Neural cell (in vitro differentiated cells): ENCODE data around the gene TP53AIP1. TPM values are rescaled to one million over a fixed set of nuclear protein-coding genes. Genes with fewer than 3 reads are reported as not detected.
"Not testable (repeated sequence)": the region's sequence is repeated elsewhere in the genome, so short reads cannot be mapped to it uniquely, and the experiment has no call there.

ENCODE experiments used
- H2AFZ ChIP-seq: fragments of 200-600, 300-800 bp; sonication (generic), shearing (Covaris generic); 2 replicates; pipeline ENCODE4 v1.6.0; 2014; ENCODE audit warnings: low read depth, mild to moderate bottlenecking, antibody characterized with exemption, low read length, moderate library complexity
- H3F3A ChIP-seq: fragments of 200-600 bp; shearing (Covaris generic); 2 replicates; pipeline ENCODE4 v1.6.1; 2016; ENCODE audit warnings: mild to moderate bottlenecking, moderate library complexity, mixed read lengths, antibody characterized with exemption, low read length; ENCODE audit not compliant: insufficient read depth, poor library complexity, severe bottlenecking
- H3K27ac ChIP-seq: fragments of 200-600, 300-800 bp; sonication (generic), shearing (Covaris generic); 2 replicates; pipeline ENCODE4 v1.5.1; 2014; ENCODE audit warnings: mild to moderate bottlenecking, low read length, moderate library complexity
- H3K27me3 ChIP-seq: fragments of 300-800, 200-600 bp; sonication (generic), shearing (Covaris generic); 2 replicates; pipeline ENCODE4 v1.6.0; 2014; ENCODE audit warnings: mild to moderate bottlenecking, low read depth, low read length, moderate library complexity; ENCODE audit not compliant: insufficient read depth
- H3K36me3 ChIP-seq: fragments of 300-800, 200-600 bp; sonication (generic), shearing (Covaris generic); 2 replicates; pipeline ENCODE4 v1.5.1; 2014; ENCODE audit warnings: mild to moderate bottlenecking, antibody characterized with exemption, low read length, moderate library complexity; ENCODE audit not compliant: insufficient read depth
- H3K4me2 ChIP-seq: fragments of 300-800, 200-600 bp; sonication (generic), shearing (Covaris generic); 2 replicates; pipeline ENCODE4 v1.6.0; 2014; ENCODE audit warnings: mild to moderate bottlenecking, low read length
- H3K4me3 ChIP-seq: fragments of 300-800, 200-600 bp; sonication (generic), shearing (Covaris generic); 2 replicates; pipeline ENCODE4 v1.5.1; 2014; ENCODE audit warnings: mild to moderate bottlenecking, low read length, moderate library complexity
- H3K79me2 ChIP-seq: fragments of 200-600 bp; shearing (Covaris generic); replicated peaks from 2 replicates; pipeline ENCODE4 v1.6.0; 2014; ENCODE audit warnings: mild to moderate bottlenecking, low read length, moderate library complexity; ENCODE audit not compliant: insufficient read depth
- H3K9ac ChIP-seq: fragments of 300-800, 200-600 bp; sonication (generic), shearing (Covaris generic); 2 replicates; pipeline ENCODE4 v1.6.1; 2016; ENCODE audit warnings: mild to moderate bottlenecking, low read length, mixed read lengths
- H3K9me2 ChIP-seq: fragments of 200-600 bp; shearing (Covaris generic); 2 replicates; pipeline ENCODE4 v1.6.1; 2016; ENCODE audit warnings: mild to moderate bottlenecking, low read length, mixed read lengths; ENCODE audit not compliant: insufficient read depth
- H3K9me3 ChIP-seq: fragments of 200-600, 300-800 bp; sonication (generic), shearing (Covaris generic); 2 replicates; pipeline ENCODE4 v1.6.1; 2016; ENCODE audit warnings: mild to moderate bottlenecking, mixed run types, low read length, moderate library complexity, mixed read lengths
- H4K20me1 ChIP-seq: fragments of 200-600 bp; shearing (Covaris generic); 2 replicates; pipeline ENCODE4 v1.6.1; 2016; ENCODE audit warnings: mild to moderate bottlenecking, mixed run types; ENCODE audit not compliant: insufficient read depth
- EP300 ChIP-seq: fragments of 450-650 bp; conservative IDR thresholded peaks from 2 replicates; pipeline ENCODE4 v1.6.1; 2014; ENCODE audit warnings: antibody characterized with exemption, mild to moderate bottlenecking, moderate library complexity; ENCODE audit not compliant: poor library complexity, severe bottlenecking
- EZH2 ChIP-seq: fragments of 200-600, 300-800 bp; shearing (Covaris generic), sonication (generic); IDR thresholded peaks from 2 replicates; pipeline ENCODE4 v1.6.1; 2014; ENCODE audit warnings: antibody characterized with exemption, low read length, borderline replicate concordance, mild to moderate bottlenecking; ENCODE audit not compliant: insufficient read depth, poor library complexity, severe bottlenecking
- MXI1 ChIP-seq: fragments of 450-650 bp; conservative IDR thresholded peaks from 2 replicates; pipeline ENCODE4 v1.6.1; 2014; ENCODE audit warnings: antibody characterized with exemption, mild to moderate bottlenecking; ENCODE audit not compliant: poor library complexity, severe bottlenecking
- POLR2AphosphoS5 ChIP-seq: IDR thresholded peaks from 2 replicates; pipeline ENCODE4 v1.6.1; 2012
- RAD21 ChIP-seq: fragments of 450-650 bp; conservative IDR thresholded peaks from 2 replicates; pipeline ENCODE4 v1.6.1; 2014; ENCODE audit warnings: antibody characterized with exemption, mild to moderate bottlenecking, moderate library complexity
- SMC3 ChIP-seq: fragments of 450-650 bp; conservative IDR thresholded peaks from 2 replicates; pipeline ENCODE4 v1.6.1; 2014; ENCODE audit warnings: antibody characterized with exemption, mild to moderate bottlenecking, moderate library complexity; ENCODE audit not compliant: poor library complexity
- TAF1 ChIP-seq: IDR thresholded peaks from 2 replicates; pipeline ENCODE4 v1.6.1; 2012; ENCODE audit warnings: low read depth
- polyA plus RNA-seq: library from polyadenylated mRNA; depleted of rRNA; stranded (reverse); fragments of >200 nt; gene quantifications from 2 replicates; pipeline ENCODE4 v1.2.3, GENCODE V29; 2014
- TF ChIP-seq, protein P1 (sequence below): fragments of 450-650 bp; IDR thresholded peaks from 2 replicates; pipeline ENCODE4 v1.5.1; 2014; ENCODE audit warnings: antibody characterized with exemption, mild to moderate bottlenecking, moderate library complexity; ENCODE audit not compliant: poor library complexity, severe bottlenecking
- TF ChIP-seq, protein P2 (sequence below): IDR thresholded peaks from 2 replicates; pipeline ENCODE4 v1.6.1; 2012; ENCODE audit warnings: borderline replicate concordance

TP53AIP1 gene
- polyA plus RNA-seq, 1 donor from 2014 or later = 0.68 TPM

DNA sequence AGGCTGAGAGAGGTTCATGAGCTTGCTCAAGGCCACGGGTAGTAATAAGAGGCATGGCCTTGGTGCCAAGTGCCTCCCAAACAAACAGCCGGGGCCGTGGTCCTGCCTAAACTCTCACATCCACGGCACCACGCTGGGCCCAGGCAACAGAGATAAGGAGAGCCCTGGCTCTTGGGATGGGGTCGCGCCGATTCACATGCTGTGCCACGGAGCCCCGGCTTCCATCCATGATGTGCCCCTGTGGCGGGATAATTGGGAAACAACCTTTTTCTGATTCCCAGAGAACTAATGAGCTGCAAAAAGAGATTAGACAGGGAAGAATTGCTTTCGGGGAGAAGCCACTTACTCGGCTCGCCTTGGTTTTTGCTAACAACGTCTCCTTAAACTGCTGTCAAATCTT lies 22.0 kb downstream of the TP53AIP1 start:
- H3K27me3 ChIP-seq = no peaks in the 10 kb centered on the region
- H3F3A ChIP-seq = no peaks in the 10 kb centered on the region
- H3K36me3 ChIP-seq = no peaks in the 10 kb centered on the region
- H3K79me2 ChIP-seq = no peaks in the 10 kb centered on the region
- no peak overlapping the region for H3K4me2 ChIP-seq
- no peaks in the 10 kb centered on the region for H3K9me3 ChIP-seq
- H3K9me2 ChIP-seq = no peaks in the 10 kb centered on the region
- no peak overlapping the region for H3K9ac ChIP-seq
- TF ChIP-seq, protein P1, sequence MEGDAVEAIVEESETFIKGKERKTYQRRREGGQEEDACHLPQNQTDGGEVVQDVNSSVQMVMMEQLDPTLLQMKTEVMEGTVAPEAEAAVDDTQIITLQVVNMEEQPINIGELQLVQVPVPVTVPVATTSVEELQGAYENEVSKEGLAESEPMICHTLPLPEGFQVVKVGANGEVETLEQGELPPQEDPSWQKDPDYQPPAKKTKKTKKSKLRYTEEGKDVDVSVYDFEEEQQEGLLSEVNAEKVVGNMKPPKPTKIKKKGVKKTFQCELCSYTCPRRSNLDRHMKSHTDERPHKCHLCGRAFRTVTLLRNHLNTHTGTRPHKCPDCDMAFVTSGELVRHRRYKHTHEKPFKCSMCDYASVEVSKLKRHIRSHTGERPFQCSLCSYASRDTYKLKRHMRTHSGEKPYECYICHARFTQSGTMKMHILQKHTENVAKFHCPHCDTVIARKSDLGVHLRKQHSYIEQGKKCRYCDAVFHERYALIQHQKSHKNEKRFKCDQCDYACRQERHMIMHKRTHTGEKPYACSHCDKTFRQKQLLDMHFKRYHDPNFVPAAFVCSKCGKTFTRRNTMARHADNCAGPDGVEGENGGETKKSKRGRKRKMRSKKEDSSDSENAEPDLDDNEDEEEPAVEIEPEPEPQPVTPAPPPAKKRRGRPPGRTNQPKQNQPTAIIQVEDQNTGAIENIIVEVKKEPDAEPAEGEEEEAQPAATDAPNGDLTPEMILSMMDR = no peak
- TF ChIP-seq RAD21 (no peak), SMC3 (no peak)
- no peak overlapping the region for H2AFZ ChIP-seq
- H4K20me1 ChIP-seq = no peaks in the 10 kb centered on the region
- no peak overlapping the region for H3K4me3 ChIP-seq
- no peak overlapping the region for H3K27ac ChIP-seq

DNA sequence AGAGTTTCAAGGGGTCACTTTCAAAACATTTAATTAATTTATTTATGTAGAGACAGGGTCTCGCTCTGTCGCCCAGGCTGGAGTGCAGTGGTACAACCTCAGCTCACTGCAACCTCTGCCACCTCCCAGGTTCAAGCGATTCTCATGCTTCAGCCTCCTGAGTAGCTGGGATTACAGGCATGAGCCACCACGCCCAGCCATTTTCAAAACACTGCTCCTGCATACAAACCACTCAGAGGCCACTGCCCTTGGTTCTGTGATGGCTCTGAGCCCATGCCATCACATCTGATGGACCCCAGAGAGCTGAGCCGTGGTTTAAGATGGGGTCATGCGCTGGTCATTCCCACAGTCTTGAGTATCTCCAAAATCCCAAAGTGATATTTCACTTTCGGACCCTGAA lies 23.0 kb downstream of the TP53AIP1 start:
- not testable (repeated sequence) for H3K36me3 ChIP-seq

DNA sequence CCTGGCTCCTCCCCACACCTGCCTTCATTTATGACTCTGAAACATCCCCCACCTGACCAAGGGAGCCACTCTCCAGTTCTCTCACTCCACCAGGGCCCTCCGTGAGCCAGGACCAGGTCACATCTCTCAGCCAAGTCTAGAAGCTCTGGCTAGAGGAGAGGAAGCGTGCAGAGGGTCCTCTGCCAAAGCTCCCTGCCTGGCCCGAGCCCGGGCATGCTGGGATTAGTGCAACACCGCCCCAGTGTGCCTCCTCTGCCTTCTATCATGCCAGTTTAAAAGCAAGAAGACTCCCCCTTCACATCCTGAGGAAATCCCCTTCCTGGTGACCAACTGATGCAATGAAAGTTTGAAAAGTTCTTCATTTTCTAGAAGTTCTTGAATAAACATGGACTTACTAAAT lies 23.5 kb downstream of the TP53AIP1 start:
- Histone ChIP-seq H3K9ac (no peak overlapping the region), H3K4me2 (no peak overlapping the region), H4K20me1 (no peaks in the 10 kb centered on the region), H3K9me2 (no peaks in the 10 kb centered on the region), H3K79me2 (no peaks in the 10 kb centered on the region), H3F3A (no peaks in the 10 kb centered on the region), H3K36me3 (no peaks in the 10 kb centered on the region), H3K27me3 (no peaks in the 10 kb centered on the region), H3K9me3 (no peaks in the 10 kb centered on the region), H3K4me3 (no peak overlapping the region), H3K27ac (no peak overlapping the region), H2AFZ (no peak overlapping the region)
- no peak for TF ChIP-seq EZH2
- TF ChIP-seq EP300 = no peak
- TF ChIP-seq, protein P2, sequence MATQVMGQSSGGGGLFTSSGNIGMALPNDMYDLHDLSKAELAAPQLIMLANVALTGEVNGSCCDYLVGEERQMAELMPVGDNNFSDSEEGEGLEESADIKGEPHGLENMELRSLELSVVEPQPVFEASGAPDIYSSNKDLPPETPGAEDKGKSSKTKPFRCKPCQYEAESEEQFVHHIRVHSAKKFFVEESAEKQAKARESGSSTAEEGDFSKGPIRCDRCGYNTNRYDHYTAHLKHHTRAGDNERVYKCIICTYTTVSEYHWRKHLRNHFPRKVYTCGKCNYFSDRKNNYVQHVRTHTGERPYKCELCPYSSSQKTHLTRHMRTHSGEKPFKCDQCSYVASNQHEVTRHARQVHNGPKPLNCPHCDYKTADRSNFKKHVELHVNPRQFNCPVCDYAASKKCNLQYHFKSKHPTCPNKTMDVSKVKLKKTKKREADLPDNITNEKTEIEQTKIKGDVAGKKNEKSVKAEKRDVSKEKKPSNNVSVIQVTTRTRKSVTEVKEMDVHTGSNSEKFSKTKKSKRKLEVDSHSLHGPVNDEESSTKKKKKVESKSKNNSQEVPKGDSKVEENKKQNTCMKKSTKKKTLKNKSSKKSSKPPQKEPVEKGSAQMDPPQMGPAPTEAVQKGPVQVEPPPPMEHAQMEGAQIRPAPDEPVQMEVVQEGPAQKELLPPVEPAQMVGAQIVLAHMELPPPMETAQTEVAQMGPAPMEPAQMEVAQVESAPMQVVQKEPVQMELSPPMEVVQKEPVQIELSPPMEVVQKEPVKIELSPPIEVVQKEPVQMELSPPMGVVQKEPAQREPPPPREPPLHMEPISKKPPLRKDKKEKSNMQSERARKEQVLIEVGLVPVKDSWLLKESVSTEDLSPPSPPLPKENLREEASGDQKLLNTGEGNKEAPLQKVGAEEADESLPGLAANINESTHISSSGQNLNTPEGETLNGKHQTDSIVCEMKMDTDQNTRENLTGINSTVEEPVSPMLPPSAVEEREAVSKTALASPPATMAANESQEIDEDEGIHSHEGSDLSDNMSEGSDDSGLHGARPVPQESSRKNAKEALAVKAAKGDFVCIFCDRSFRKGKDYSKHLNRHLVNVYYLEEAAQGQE = no peak
- no peak for TF ChIP-seq POLR2AphosphoS5
- no peak for TF ChIP-seq RAD21
- no peak for TF ChIP-seq SMC3
- no peak for TF ChIP-seq TAF1
- TF ChIP-seq MXI1 = no peak
- TF ChIP-seq, protein P1 = no peak

More for the DNA sequence above, 23.0 kb downstream of the TP53AIP1 start:
- H3K79me2 ChIP-seq, H3K9ac ChIP-seq, H4K20me1 ChIP-seq, H3K27ac ChIP-seq, H3F3A ChIP-seq, H3K4me3 ChIP-seq, H3K9me2 ChIP-seq, H3K4me2 ChIP-seq, H3K9me3 ChIP-seq, H2AFZ ChIP-seq, H3K27me3 ChIP-seq: not testable (repeated sequence)
